AG04450 (cell line): ENCODE data around the gene SMIM35. TPM values are rescaled to one million over a fixed set of nuclear protein-coding genes. Genes with fewer than 3 reads are reported as not detected.

Experiments
- CTCF ChIA-PET: fragments of 300-600, 350-600 bp; formaldehyde crosslinking; extraction: SDS; loops from one replicate; lab custom pipeline; 2022; ENCODE audit warnings: antibody characterized with exemption, inconsistent platforms; lab: Charles Lee
- POLR2A ChIA-PET: fragments of 350-600 bp; formaldehyde crosslinking; extraction: SDS; loops from one replicate; lab custom pipeline; 2021; ENCODE audit warnings: antibody characterized with exemption, inconsistent platforms; lab: Yijun Ruan, JAX
- DNase-seq: peaks from one replicate; pipeline ENCODE4 v3.0.0-alpha.2; 2011; ENCODE audit warnings: low read depth, low spot score
- H3K27ac ChIP-seq: one replicate; pipeline ENCODE4 v1.5.1; 2012; ENCODE audit warnings: low read depth, low read length, control low read depth
- H3K27me3 ChIP-seq: one replicate; pipeline ENCODE4 v1.6.0; 2012; ENCODE audit warnings: low read length; ENCODE audit not compliant: control insufficient read depth, insufficient read depth
- H3K4me3 ChIP-seq: 2 replicates; pipeline ENCODE4 v1.5.1; 2011; ENCODE audit warnings: mild to moderate bottlenecking, low read depth, low read length, control low read depth
- H3K9me3 ChIP-seq: 2 replicates; pipeline ENCODE4 v1.5.1; 2012; ENCODE audit warnings: low read length; ENCODE audit not compliant: control insufficient read depth, insufficient read depth
- CTCF ChIP-seq: IDR thresholded peaks from 2 replicates; pipeline ENCODE4 v1.5.1; 2011; ENCODE audit warnings: low read depth, low read length, control low read depth, inconsistent platforms
- polyA plus RNA-seq: library from polyadenylated mRNA; depleted of rRNA; stranded (reverse); fragments of >200 nt; gene quantifications from 2 replicates; pipeline ENCODE4 v1.2.3, GENCODE V29; 2011

Gene SMIM35
- polyA plus RNA-seq, 1 experiment = not detected

GRCh38 chr11:118080296-118080695 lies 6.5 kb downstream of the SMIM35 start:
- H3K4me3 ChIP-seq = no peak overlapping the region
- CTCF ChIA-PET = interaction anchor here (0.9 kb wide), 1 partner anchor 654 kb away, joined by 5 read pairs; no protein-coding TSS in a partner anchor
- POLR2A ChIA-PET = interaction anchor here (0.7 kb wide), 1 partner anchor 27 kb away, joined by 3 read pairs; no protein-coding TSS in a partner anchor
- no peaks in the 10 kb centered on the region for H3K9me3 ChIP-seq
- H3K27ac ChIP-seq = no peak overlapping the region
- no peak for DNase-seq
- H3K27me3 ChIP-seq = peaks cover 8% of the 10 kb centered on the region
- TF ChIP-seq CTCF = no peak

GRCh38 chr11:118079491-118079890 lies 7.3 kb downstream of the SMIM35 start:
- H3K4me3 ChIP-seq = no peak overlapping the region
- POLR2A ChIA-PET = no interaction called here
- peaks cover 8% of the 10 kb centered on the region for H3K27me3 ChIP-seq
- H3K9me3 ChIP-seq = no peaks in the 10 kb centered on the region
- no peak for TF ChIP-seq CTCF
- no peak for DNase-seq
- H3K27ac ChIP-seq = no peak overlapping the region
- CTCF ChIA-PET = interaction anchor here (0.9 kb wide), 1 partner anchor 653 kb away, joined by 5 read pairs; no protein-coding TSS in a partner anchor

- DNase-seq = no peak
- no peaks in the 10 kb centered on the region for H3K9me3 ChIP-seq
- CTCF ChIA-PET = no interaction called here
Observed at GRCh38 chr11:118078911-118079411, 7.8 kb downstream of the SMIM35 start.

GRCh38 chr11:118076754-118077281 lies 9.9 kb downstream of the SMIM35 start, which contains the start of gene TMPRSS4:
TMPRSS4 (plus strand) TSS chr11:118077078; CDS start chr11:118077303, 225 bp downstream.
- Histone ChIP-seq H3K9me3 (no peaks in the 10 kb centered on the region), H3K4me3 (no peak within 1 kb of the TSS), H3K27me3 (peaks cover 8% of the 10 kb centered on the region), H3K27ac (no peak within 1 kb of the TSS)
- no peak for DNase-seq
- ChIA-PET CTCF (no interaction called here), POLR2A (no interaction called here)
- no peak for TF ChIP-seq CTCF

More at GRCh38 chr11:118078911-118079411, 7.8 kb downstream of the SMIM35 start:
- Histone ChIP-seq H3K27ac (no peak overlapping the region), H3K27me3 (peaks cover 8% of the 10 kb centered on the region), H3K4me3 (no peak overlapping the region)
- TF ChIP-seq CTCF = no peak
- POLR2A ChIA-PET = no interaction called here

- no peak for TF ChIP-seq CTCF
- no peaks in the 10 kb centered on the region for H3K9me3 ChIP-seq
- H3K27me3 ChIP-seq = peaks cover 8% of the 10 kb centered on the region
- POLR2A ChIA-PET = interaction anchor here (0.7 kb wide), 1 partner anchor 285 kb away, joined by 5 read pairs; no protein-coding TSS in a partner anchor
- DNase-seq = no peak
- no peak overlapping the region for H3K4me3 ChIP-seq
- CTCF ChIA-PET = interaction anchor here (0.6 kb wide), 1 partner anchor 649 kb away, joined by 3 read pairs; no protein-coding TSS in a partner anchor
- H3K27ac ChIP-seq = no peak overlapping the region
Observed at GRCh38 chr11:118074785-118075184, 12.0 kb downstream of the SMIM35 start.
